Measurements from ENCODE around the gene FGD5.

DNA sequence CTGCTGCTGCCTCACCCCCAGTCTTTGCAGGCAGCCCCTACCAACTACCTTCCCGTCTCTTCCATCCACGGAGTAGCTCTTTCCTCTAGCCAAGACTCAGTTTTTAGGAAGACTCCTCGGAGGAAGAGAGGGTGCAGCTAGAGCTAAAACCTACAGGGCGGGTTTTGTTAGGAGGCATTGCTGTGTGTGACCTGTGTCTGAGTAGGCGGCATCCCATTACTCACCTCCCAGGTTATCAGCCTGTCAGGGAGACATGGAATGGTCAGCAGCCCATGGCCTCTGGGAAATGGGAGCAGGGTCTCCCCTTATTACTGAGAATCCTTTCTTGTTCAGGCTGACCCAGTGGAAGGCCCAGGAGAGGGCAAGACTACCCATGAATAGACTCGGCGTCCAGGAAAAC lies 43.8 kb upstream of the FGD5 start:
- TF ChIP-seq CTCF (optimal IDR thresholded peaks at IDR 0.05 in 1 of 3, IDR thresholded peaks at IDR 0.05 in 1 of 3, conservative IDR thresholded peaks at IDR 0.05 in 1 of 3; ENCODE audit: extremely low read depth in 1 of 3, insufficient read depth in 2 of 3, low read length in 3 of 3) (no peak), EZH2 (IDR thresholded peaks at IDR 0.05; ENCODE audit: low read length) (no peak)

Data from keratinocyte (primary cell).